Measurements from ENCODE around the gene TULP4. TPM values are rescaled to one million over a fixed set of nuclear protein-coding genes. Genes with fewer than 3 reads are reported as not detected.

The TULP4 gene
- total RNA-seq, 1 experiment from 2014 or later: 64.6 TPM

DNA sequence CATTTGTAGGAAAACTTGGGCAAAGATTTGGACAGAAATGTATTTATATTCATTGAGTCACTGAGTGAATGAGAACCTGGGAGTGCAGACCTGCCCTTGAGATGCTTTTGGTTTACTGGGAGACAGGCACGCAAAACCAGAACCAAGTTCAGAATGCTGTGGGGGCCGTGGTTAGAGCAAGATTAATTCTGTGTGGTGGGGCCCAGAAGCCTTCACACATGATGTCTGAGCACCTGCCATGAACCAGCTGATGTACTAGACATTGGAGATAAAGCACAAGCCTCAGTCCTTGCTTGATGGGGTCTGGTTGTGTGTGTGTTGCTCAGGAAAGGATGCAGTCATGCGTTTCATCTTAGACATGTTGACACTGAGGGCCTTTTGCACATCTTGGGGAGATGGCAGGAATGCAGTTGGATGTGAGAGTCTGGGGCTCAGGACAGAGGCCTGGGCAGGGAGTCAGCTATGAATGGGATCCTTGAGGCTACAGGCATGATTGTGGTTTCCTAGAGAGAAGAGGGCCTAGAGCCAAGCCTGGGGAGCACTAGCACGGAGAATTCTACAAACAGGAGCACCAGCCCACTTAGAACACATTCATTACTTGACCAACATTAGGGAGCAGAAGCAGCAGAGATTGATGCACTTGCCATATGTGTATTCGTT is 133.3 kb downstream of the TULP4 start:
- no peak overlapping the region for H3K27ac Mint-ChIP-seq
- TF ChIP-seq, protein P1, sequence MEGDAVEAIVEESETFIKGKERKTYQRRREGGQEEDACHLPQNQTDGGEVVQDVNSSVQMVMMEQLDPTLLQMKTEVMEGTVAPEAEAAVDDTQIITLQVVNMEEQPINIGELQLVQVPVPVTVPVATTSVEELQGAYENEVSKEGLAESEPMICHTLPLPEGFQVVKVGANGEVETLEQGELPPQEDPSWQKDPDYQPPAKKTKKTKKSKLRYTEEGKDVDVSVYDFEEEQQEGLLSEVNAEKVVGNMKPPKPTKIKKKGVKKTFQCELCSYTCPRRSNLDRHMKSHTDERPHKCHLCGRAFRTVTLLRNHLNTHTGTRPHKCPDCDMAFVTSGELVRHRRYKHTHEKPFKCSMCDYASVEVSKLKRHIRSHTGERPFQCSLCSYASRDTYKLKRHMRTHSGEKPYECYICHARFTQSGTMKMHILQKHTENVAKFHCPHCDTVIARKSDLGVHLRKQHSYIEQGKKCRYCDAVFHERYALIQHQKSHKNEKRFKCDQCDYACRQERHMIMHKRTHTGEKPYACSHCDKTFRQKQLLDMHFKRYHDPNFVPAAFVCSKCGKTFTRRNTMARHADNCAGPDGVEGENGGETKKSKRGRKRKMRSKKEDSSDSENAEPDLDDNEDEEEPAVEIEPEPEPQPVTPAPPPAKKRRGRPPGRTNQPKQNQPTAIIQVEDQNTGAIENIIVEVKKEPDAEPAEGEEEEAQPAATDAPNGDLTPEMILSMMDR (conservative IDR thresholded peaks at IDR 0.05): no peak

More for the DNA sequence above, 133.3 kb downstream of the TULP4 start:
- no peaks in the 10 kb centered on the region for H4K20me1 ChIP-seq (ENCODE audit: control insufficient read depth, insufficient read depth, insufficient read length)
- DNase-seq: no peak
- no peak overlapping the region for H3K14ac ChIP-seq (ENCODE audit: insufficient read depth, low read length)
- no peaks in the 10 kb centered on the region for H3K27me3 ChIP-seq (ENCODE audit: insufficient read depth, low read length)
- H3K79me1 ChIP-seq (ENCODE audit: insufficient read depth, low read depth, low read length, poor library complexity, severe bottlenecking): no peaks in the 10 kb centered on the region
- peaks cover 0 to 12% (median 0%) of the 10 kb centered on the region in 3 experiments; a peak in 3 of 7 replicates for H3K36me3 Mint-ChIP-seq (ENCODE audit: insufficient read depth in 1 of 3, low read depth in 3 of 3)
- WGBS (ENCODE audit: extremely low coverage, insufficient read length, low lambda C conversion rate): no CpG with 5 or more reads among the region's 5 CpGs
- H3K18ac ChIP-seq (ENCODE audit: insufficient read length, low read depth, low read length): no peak overlapping the region
- H3K27ac ChIP-seq (ENCODE audit: insufficient read length, low read depth, low read length): no peak overlapping the region
- H2BK20ac ChIP-seq (ENCODE audit: low read depth, low read length, poor library complexity, severe bottlenecking): no peak overlapping the region
- no peaks in the 10 kb centered on the region for H3K27me3 Mint-ChIP-seq (ENCODE audit: low read depth)
- no peak overlapping the region for H3T11ph ChIP-seq (ENCODE audit: low read length)
- no peak overlapping the region for H3K4me2 ChIP-seq (ENCODE audit: insufficient read depth, insufficient read length, low read length)
- H4K5ac ChIP-seq (ENCODE audit: insufficient read length, low read depth, low read length): no peak overlapping the region
- H3K9ac ChIP-seq (ENCODE audit: extremely low read depth, insufficient read length, low read length): no peak overlapping the region
- H3K4me3 Mint-ChIP-seq: no peak overlapping the region
- no peak overlapping the region for H4K8ac ChIP-seq (replicated peaks; ENCODE audit: insufficient read length, low read depth, low read length)
- no peaks in the 10 kb centered on the region for H3K9me3 Mint-ChIP-seq
- no peaks in the 10 kb centered on the region for H3K23me2 ChIP-seq (ENCODE audit: insufficient read length, low read depth, low read length, poor library complexity, severe bottlenecking)
- H2BK15ac ChIP-seq (ENCODE audit: low read depth, low read length): no peak overlapping the region
- H3K4me1 Mint-ChIP-seq: no peaks in the 10 kb centered on the region
- no peak overlapping the region for H3K23ac ChIP-seq (ENCODE audit: insufficient read length, low read depth, low read length)
- no peak overlapping the region for H4K91ac ChIP-seq (ENCODE audit: insufficient read length, low read depth, low read length)
- no peak overlapping the region for H2AK5ac ChIP-seq (ENCODE audit: insufficient read length, low read length)
- H2BK5ac ChIP-seq (ENCODE audit: insufficient read length, low read length): no peak overlapping the region
- H2BK120ac ChIP-seq (ENCODE audit: low read depth, low read length, poor library complexity, severe bottlenecking): no peak overlapping the region
- H3K79me2 ChIP-seq (ENCODE audit: insufficient read depth, low read length): no peaks in the 10 kb centered on the region
- H3K56ac ChIP-seq (ENCODE audit: insufficient read length, low read depth, low read length): no peak overlapping the region
- H3K4ac ChIP-seq (ENCODE audit: low read depth, low read length): no peak overlapping the region
- no peak overlapping the region for H2BK12ac ChIP-seq (ENCODE audit: insufficient read length, low read depth, low read length)
- no peak overlapping the region for H2AFZ ChIP-seq (ENCODE audit: low read length)
- no peaks in the 10 kb centered on the region for H3K9me3 ChIP-seq (ENCODE audit: control insufficient read depth, low read depth, low read length)
- no peaks in the 10 kb centered on the region for H3K4me1 ChIP-seq (ENCODE audit: insufficient read depth, low read length)

All from H9 (cell line).